ENCODE measurements around the gene C22orf31.

GRCh38 chr22:29081517-29082236 is 20.0 kb upstream of the C22orf31 start:
- TF ChIP-seq CTCF (conservative IDR thresholded peaks at IDR 0.05; ENCODE audit: low read depth, low read length) = no peak
- no peak for TF ChIP-seq EZH2 (IDR thresholded peaks at IDR 0.05; ENCODE audit: low read length, unreplicated experiment)
- TF ChIP-seq EZH2phosphoT487 (IDR thresholded peaks at IDR 0.05; ENCODE audit: borderline replicate concordance, low read length) = no peak
